ENCODE measurements around the gene ZBTB20.

DNA sequence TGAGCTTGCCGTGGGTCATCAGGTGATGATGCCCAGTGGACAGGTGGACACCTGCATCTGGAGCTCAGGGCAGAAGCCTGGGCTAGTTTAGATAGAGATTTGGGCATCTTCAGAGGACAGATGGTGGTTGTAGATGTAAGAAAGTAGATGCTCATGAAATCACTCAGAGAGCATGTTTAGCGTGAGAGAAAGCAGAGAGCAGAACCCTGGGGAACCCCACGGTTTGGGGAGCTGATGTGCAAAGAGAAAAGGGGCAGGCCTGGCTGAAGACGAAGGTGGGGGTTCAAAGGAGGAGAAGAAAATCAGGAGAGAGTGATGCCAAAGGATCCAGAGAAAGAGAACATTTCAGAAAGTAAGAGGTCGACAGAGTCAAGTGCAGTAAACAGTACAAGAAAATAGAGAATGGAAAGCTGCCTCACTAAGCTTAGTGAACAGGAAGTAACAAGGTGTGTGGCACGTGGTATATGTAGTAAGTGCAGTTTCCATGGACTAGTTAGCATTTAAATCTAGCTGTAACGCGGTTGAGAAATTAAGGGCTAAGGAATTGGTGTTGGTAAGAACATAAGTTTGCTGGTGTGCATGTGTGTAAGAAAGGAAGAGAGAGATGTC is 839.8 kb downstream of the ZBTB20 start:
- TF ChIP-seq, protein P1, sequence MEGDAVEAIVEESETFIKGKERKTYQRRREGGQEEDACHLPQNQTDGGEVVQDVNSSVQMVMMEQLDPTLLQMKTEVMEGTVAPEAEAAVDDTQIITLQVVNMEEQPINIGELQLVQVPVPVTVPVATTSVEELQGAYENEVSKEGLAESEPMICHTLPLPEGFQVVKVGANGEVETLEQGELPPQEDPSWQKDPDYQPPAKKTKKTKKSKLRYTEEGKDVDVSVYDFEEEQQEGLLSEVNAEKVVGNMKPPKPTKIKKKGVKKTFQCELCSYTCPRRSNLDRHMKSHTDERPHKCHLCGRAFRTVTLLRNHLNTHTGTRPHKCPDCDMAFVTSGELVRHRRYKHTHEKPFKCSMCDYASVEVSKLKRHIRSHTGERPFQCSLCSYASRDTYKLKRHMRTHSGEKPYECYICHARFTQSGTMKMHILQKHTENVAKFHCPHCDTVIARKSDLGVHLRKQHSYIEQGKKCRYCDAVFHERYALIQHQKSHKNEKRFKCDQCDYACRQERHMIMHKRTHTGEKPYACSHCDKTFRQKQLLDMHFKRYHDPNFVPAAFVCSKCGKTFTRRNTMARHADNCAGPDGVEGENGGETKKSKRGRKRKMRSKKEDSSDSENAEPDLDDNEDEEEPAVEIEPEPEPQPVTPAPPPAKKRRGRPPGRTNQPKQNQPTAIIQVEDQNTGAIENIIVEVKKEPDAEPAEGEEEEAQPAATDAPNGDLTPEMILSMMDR (IDR thresholded peaks at IDR 0.05): no peak
- no peak for TF ChIP-seq POLR2A (IDR thresholded peaks at IDR 0.05)

Measured in right lobe of liver (tissue), 4 donors.